ENCODE data around the gene NWD2.

- no peak for TF ChIP-seq CTCF (IDR thresholded peaks at IDR 0.05; ENCODE audit: insufficient read depth, low read length, poor library complexity, severe bottlenecking)
- no peak for TF ChIP-seq EZH2phosphoT487 (conservative IDR thresholded peaks at IDR 0.05; ENCODE audit: low read length)
Measured at GRCh38 chr4:37465845-37466244, 221.3 kb downstream of the NWD2 start.

Data from SU-DHL-6 (cell line).